BE2C (cell line): ENCODE measurements around the gene MRPL57. TPM values are rescaled to one million over a fixed set of nuclear protein-coding genes. Genes with fewer than 3 reads are reported as not detected.
A peak's percentile ranks its signal among the peaks of the same experiment; 100 is the strongest.
"Not testable (repeated sequence)": the region's sequence is repeated elsewhere in the genome, so short reads cannot be mapped to it uniquely, and the experiment has no call there.

Source experiments
- DNase-seq: peaks from one replicate; pipeline ENCODE4 v3.0.0-alpha.2; 2020
- H3K27me3 ChIP-seq: fragments of 250-450 bp; sonication (Bioruptor Pico); 2 replicates; pipeline ENCODE4 v1.5.1; 2020; ENCODE audit warnings: mild to moderate bottlenecking
- H3K36me3 ChIP-seq: fragments of 250-450 bp; sonication (Bioruptor Pico); 2 replicates; pipeline ENCODE4 v1.5.1; 2020; ENCODE audit warnings: mild to moderate bottlenecking
- H3K4me1 ChIP-seq: fragments of 250-450 bp; sonication (Bioruptor Pico); 2 replicates; pipeline ENCODE4 v1.5.1; 2020
- H3K4me3 ChIP-seq: 2 replicates; pipeline ENCODE4 v1.5.1; 2011; ENCODE audit warnings: low read depth, low read length
- H3K9me3 ChIP-seq: fragments of 250-450 bp; sonication (Bioruptor Pico); 2 replicates; pipeline ENCODE4 v1.5.1; 2020
- CTCF ChIP-seq: IDR thresholded peaks from 2 replicates; pipeline ENCODE4 v1.5.1; 2012; ENCODE audit warnings: mild to moderate bottlenecking, low read depth, low read length
- polyA plus RNA-seq: library from polyadenylated mRNA; unstranded; fragments of >200 nt; gene quantifications from one replicate; pipeline ENCODE4 v1.2.1, GENCODE V29; 2012; ENCODE audit warnings: low read depth, missing spikeins; ENCODE audit not compliant: insufficient read length, insufficient read depth

MRPL57 gene
- polyA plus RNA-seq: 76.7 TPM

GRCh38 chr13:21176215-21176981 lies at the start of gene MRPL57, which contains the start of gene SKA3:
TSS of gene MRPL57 (plus strand) at chr13:21176658. CDS start at chr13:21176917, 259 bp downstream.
TSS of gene SKA3 (minus strand) at chr13:21176552. CDS start at chr13:21176477, 75 bp downstream.
- H3K36me3 ChIP-seq: peaks cover 6% of the 10 kb centered on the region; the same call in 1 of the 2 replicates
- DNase-seq: peak; percentile 95
- no peaks in the 10 kb centered on the region for H3K4me1 ChIP-seq
- H3K4me3 ChIP-seq: peak within 1 kb of the TSS; percentile 92
- no peaks in the 10 kb centered on the region for H3K9me3 ChIP-seq
- H3K27me3 ChIP-seq: no peaks in the 10 kb centered on the region
- TF ChIP-seq CTCF: no peak

- Histone ChIP-seq H3K27me3 (peaks cover 33% of the 10 kb centered on the region), H3K4me1 (no peaks in the 10 kb centered on the region), H3K9me3 (no peaks in the 10 kb centered on the region), H3K4me3 (no peak overlapping the region), H3K36me3 (no peaks in the 10 kb centered on the region)
- TF ChIP-seq CTCF: no peak
- no peak for DNase-seq
Measured at GRCh38 chr13:21130116-21130515, 46.3 kb upstream of the MRPL57 start.

- Histone ChIP-seq H3K27me3 (peaks cover 53% of the 10 kb centered on the region), H3K4me1 (no peaks in the 10 kb centered on the region), H3K36me3 (no peaks in the 10 kb centered on the region), H3K9me3 (no peaks in the 10 kb centered on the region), H3K4me3 (no peak overlapping the region)
- DNase-seq: no peak
- TF ChIP-seq CTCF: no peak
Measured at GRCh38 chr13:21133077-21133476, 43.4 kb upstream of the MRPL57 start.

GRCh38 chr13:21134475-21134874 lies 42.0 kb upstream of the MRPL57 start:
- H3K9me3 ChIP-seq: no peaks in the 10 kb centered on the region
- no peak for DNase-seq
- TF ChIP-seq CTCF: no peak
- H3K27me3 ChIP-seq: peaks cover 58% of the 10 kb centered on the region
- no peaks in the 10 kb centered on the region for H3K4me1 ChIP-seq
- H3K36me3 ChIP-seq: no peaks in the 10 kb centered on the region
- H3K4me3 ChIP-seq: no peak overlapping the region

- not testable (repeated sequence) for H3K9me3 ChIP-seq
Measured at GRCh38 chr13:21135833-21136232, 40.6 kb upstream of the MRPL57 start.

GRCh38 chr13:21137696-21138095 lies 38.8 kb upstream of the MRPL57 start:
- no peak overlapping the region for H3K4me3 ChIP-seq
- no peaks in the 10 kb centered on the region for H3K9me3 ChIP-seq
- H3K27me3 ChIP-seq: peaks cover 48% of the 10 kb centered on the region
- TF ChIP-seq CTCF: no peak
- no peak for DNase-seq
- no peaks in the 10 kb centered on the region for H3K4me1 ChIP-seq
- peaks cover 9% of the 10 kb centered on the region for H3K36me3 ChIP-seq

More at GRCh38 chr13:21135833-21136232, 40.6 kb upstream of the MRPL57 start:
- peaks cover 58% of the 10 kb centered on the region for H3K27me3 ChIP-seq
- not testable (repeated sequence) for H3K4me1 ChIP-seq, DNase-seq, H3K36me3 ChIP-seq, H3K4me3 ChIP-seq
